ENCODE data around the gene RNF7. TPM values are rescaled to one million over a fixed set of nuclear protein-coding genes. Genes with fewer than 3 reads are reported as not detected.

Gene RNF7
- total and polyA plus RNA-seq, 2 of the 13 experiments (the other 11 are each of a cell fraction or from before 2014, with no cell fraction given) = 66.4 to 94.7 TPM

DNA sequence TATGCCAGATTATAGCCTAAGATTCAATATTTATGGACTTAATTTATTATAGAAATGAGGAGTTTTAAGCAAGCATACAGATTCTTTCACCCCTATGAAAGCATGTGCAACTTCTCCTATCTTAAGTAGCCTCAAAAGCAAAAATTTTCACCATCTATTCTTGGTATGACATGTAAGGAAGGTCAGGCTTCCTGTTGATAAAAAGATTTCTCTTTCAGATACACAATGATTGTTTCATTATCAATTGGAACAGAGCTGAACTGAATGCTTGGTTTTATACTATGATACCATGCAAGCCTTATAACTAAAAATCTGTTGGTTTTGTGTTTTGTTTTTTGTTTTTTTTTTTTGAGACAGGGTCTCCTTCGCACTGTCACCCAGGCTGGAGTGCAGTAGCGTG is 29.0 kb downstream of the RNF7 start:
- Histone ChIP-seq H3K79me2 (ENCODE audit: insufficient read depth, low read length) (no peaks in the 10 kb centered on the region), H3K4me2 (ENCODE audit: low read depth, low read length) (no peak overlapping the region), H3K4me1 (ENCODE audit: insufficient read depth, low read length) (peaks cover 32% of the 10 kb centered on the region), H2AFZ (ENCODE audit: low read length) (no peak overlapping the region), H3K9ac (ENCODE audit: insufficient read depth, low read depth, low read length) (no peak overlapping the region), H3K27ac (ENCODE audit: extremely low read length, insufficient read depth, low read length) (no peak overlapping the region), H3K27me3 (ENCODE audit: control insufficient read depth in 1 of 2, insufficient read depth in 2 of 2, low read length in 2 of 2) (peaks cover 0 to 10% of the 10 kb centered on the region in 2 experiments; a peak in 2 of 5 replicates), H3K9me3 (ENCODE audit: low read length) (no peaks in the 10 kb centered on the region), H3K4me3 (replicated peaks in 1 of 3; ENCODE audit: insufficient read depth in 1 of 3, low read depth in 2 of 3, low read length in 3 of 3) (no peak overlapping the region), H3K36me3 (replicated peaks in 1 of 2; ENCODE audit: control insufficient read depth in 1 of 2, insufficient read depth in 2 of 2, low read length in 2 of 2) (no peaks in the 10 kb centered on the region), H4K20me1 (ENCODE audit: insufficient read depth, low read length) (no peaks in the 10 kb centered on the region)
- intact Hi-C loops (cut with micrococcal nuclease; ENCODE audit: unreplicated experiment) = no loop called here
- ATAC-seq (no peak), FAIRE-seq (no peak), DNase-seq (ENCODE audit: low spot score) (no peak)
- TF ChIP-seq ZNF816 (CRISPR knock-in tag; IDR thresholded peaks at IDR 0.05; ENCODE audit: borderline replicate concordance) = no peak
- no peak for TF ChIP-seq ZNF343 (CRISPR knock-in tag; IDR thresholded peaks at IDR 0.05)
- no peak for TF ChIP-seq ZSCAN22 (CRISPR knock-in tag; IDR thresholded peaks at IDR 0.05)
- TF ChIP-seq, protein P1, sequence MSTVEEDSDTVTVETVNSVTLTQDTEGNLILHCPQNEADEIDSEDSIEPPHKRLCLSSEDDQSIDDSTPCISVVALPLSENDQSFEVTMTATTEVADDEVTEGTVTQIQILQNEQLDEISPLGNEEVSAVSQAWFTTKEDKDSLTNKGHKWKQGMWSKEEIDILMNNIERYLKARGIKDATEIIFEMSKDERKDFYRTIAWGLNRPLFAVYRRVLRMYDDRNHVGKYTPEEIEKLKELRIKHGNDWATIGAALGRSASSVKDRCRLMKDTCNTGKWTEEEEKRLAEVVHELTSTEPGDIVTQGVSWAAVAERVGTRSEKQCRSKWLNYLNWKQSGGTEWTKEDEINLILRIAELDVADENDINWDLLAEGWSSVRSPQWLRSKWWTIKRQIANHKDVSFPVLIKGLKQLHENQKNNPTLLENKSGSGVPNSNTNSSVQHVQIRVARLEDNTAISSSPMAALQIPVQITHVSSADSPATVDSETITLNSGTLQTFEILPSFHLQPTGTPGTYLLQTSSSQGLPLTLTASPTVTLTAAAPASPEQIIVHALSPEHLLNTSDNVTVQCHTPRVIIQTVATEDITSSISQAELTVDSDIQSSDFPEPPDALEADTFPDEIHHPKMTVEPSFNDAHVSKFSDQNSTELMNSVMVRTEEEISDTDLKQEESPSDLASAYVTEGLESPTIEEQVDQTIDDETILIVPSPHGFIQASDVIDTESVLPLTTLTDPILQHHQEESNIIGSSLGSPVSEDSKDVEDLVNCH (CRISPR knock-in tag; IDR thresholded peaks at IDR 0.05) = no peak
- TF ChIP-seq, protein P2, sequence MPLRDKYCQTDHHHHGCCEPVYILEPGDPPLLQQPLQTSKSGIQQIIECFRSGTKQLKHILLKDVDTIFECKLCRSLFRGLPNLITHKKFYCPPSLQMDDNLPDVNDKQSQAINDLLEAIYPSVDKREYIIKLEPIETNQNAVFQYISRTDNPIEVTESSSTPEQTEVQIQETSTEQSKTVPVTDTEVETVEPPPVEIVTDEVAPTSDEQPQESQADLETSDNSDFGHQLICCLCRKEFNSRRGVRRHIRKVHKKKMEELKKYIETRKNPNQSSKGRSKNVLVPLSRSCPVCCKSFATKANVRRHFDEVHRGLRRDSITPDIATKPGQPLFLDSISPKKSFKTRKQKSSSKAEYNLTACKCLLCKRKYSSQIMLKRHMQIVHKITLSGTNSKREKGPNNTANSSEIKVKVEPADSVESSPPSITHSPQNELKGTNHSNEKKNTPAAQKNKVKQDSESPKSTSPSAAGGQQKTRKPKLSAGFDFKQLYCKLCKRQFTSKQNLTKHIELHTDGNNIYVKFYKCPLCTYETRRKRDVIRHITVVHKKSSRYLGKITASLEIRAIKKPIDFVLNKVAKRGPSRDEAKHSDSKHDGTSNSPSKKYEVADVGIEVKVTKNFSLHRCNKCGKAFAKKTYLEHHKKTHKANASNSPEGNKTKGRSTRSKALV (CRISPR knock-in tag; IDR thresholded peaks at IDR 0.05) = no peak
- no peak for TF ChIP-seq ONECUT2 (CRISPR knock-in tag; IDR thresholded peaks at IDR 0.05)
- no peak for TF ChIP-seq KLF11 (CRISPR knock-in tag; IDR thresholded peaks at IDR 0.05)
- TF ChIP-seq NR2C2 (CRISPR knock-in tag; IDR thresholded peaks at IDR 0.05; ENCODE audit: borderline replicate concordance) = no peak
- no peak for TF ChIP-seq PPARG (CRISPR knock-in tag; conservative IDR thresholded peaks at IDR 0.05)
- no peak for TF ChIP-seq NR3C1 (CRISPR knock-in tag; IDR thresholded peaks at IDR 0.05)
- TF ChIP-seq ELF1 (CRISPR knock-in tag; IDR thresholded peaks at IDR 0.05) = no peak
- TF ChIP-seq ZSCAN20 (CRISPR knock-in tag; IDR thresholded peaks at IDR 0.05; ENCODE audit: borderline replicate concordance) = no peak
- no peak for TF ChIP-seq ZSCAN25 (CRISPR knock-in tag; IDR thresholded peaks at IDR 0.05)
- TF ChIP-seq SKI (IDR thresholded peaks at IDR 0.05; ENCODE audit: partially characterized antibody) = no peak
- TF ChIP-seq ZNF569 (CRISPR knock-in tag; IDR thresholded peaks at IDR 0.05; ENCODE audit: borderline replicate concordance) = no peak
- no peak for TF ChIP-seq NBN (conservative IDR thresholded peaks at IDR 0.05)
- no peak for TF ChIP-seq NFE2L2 (IDR thresholded peaks at IDR 0.05; ENCODE audit: low read length)
- TF ChIP-seq ZNF33A (CRISPR knock-in tag; IDR thresholded peaks at IDR 0.05; ENCODE audit: borderline replicate concordance) = no peak
- TF ChIP-seq, protein P3, sequence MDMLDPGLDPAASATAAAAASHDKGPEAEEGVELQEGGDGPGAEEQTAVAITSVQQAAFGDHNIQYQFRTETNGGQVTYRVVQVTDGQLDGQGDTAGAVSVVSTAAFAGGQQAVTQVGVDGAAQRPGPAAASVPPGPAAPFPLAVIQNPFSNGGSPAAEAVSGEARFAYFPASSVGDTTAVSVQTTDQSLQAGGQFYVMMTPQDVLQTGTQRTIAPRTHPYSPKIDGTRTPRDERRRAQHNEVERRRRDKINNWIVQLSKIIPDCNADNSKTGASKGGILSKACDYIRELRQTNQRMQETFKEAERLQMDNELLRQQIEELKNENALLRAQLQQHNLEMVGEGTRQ (IDR thresholded peaks at IDR 0.05; ENCODE audit: low read depth, low read length) = no peak
- TF ChIP-seq, protein P3 (CRISPR knock-in tag; IDR thresholded peaks at IDR 0.05; ENCODE audit: borderline replicate concordance) = no peak
- no peak for TF ChIP-seq MAFK (conservative IDR thresholded peaks at IDR 0.05 in 1 of 2, IDR thresholded peaks at IDR 0.05 in 1 of 2; ENCODE audit: low read length in 2 of 2)
- ChIA-PET POLR2A (no interaction called here), CTCF (ENCODE audit: low intra/inter-chr PET ratio, low total read pairs) (no interaction called here)
- BruUV-seq (replicated peaks) = no TSS peak
- 69% methylated on average over 2 of the region's 2 CpGs for WGBS (ENCODE audit: low lambda C conversion rate)
- in situ Hi-C loops (cut with HindIII; ENCODE audit: extremely low pct_ligation_motif_present, low pct_unique_long_range_greater_than_20kb) = no loop called here
